Heart left ventricle (tissue), 13 donors: ENCODE results near the gene TRABD2A.

Experiments
- POLR2A ChIP-seq, 2 donors: fragments of 450-650 bp; IDR thresholded peaks; one replicate each; pipeline ENCODE4 v1.6.1; 2017; ENCODE audit warnings: antibody characterized with exemption in 2 of 2, mild to moderate bottlenecking in 2 of 2, moderate library complexity in 2 of 2
- TF ChIP-seq, protein P1 (sequence below), 12 donors: fragments of 200-600 bp; sonication (generic) in 4 of 12; IDR thresholded peaks; one replicate each; pipeline versions ENCODE4 v1.5.0 to v1.8.0; 2018 to 2022; ENCODE audit warnings: antibody characterized with exemption in 12 of 12, mild to moderate bottlenecking in 5 of 12
- donor health status: ischemic (EF 13 %, LVEDD 7.1; RV severe dilation, severe dysfunction).
- donor health status: DM: no; HTN: yes; CAD: no.
- donor health status: DM: no; HTN: no; CAD: no.
- donor health status: ischemic (EF 25% LVEDD 6.9; RV normal size, moderate dysfunction).
- donor health status: ischemic (EF 25% LVEDD 5.7; RV mildly dilated, moderate dysfunction).
- donor health status: ischemic (EF 35%, LVEDD 5.7; RV mildly dilated, moderate dysfunction).
- donor health status: nonischemic (EF 11% LVEDD 7.7; RV severe dilation, severe dysfunction).
- donor health status: DM: yes; HTN: yes; CAD: no.
- donor health status: PGD.
- donor health status: ischemic (EF 29% LVEDD 5.4; RV normal size, mild dysfunction).
- donor health status: nonischemic (EF 23%, LVEDD 6.1; RV moderate dilation, normal function).

- TF ChIP-seq POLR2A (IDR thresholded peaks at IDR 0.05): no peak
- TF ChIP-seq, protein P1, sequence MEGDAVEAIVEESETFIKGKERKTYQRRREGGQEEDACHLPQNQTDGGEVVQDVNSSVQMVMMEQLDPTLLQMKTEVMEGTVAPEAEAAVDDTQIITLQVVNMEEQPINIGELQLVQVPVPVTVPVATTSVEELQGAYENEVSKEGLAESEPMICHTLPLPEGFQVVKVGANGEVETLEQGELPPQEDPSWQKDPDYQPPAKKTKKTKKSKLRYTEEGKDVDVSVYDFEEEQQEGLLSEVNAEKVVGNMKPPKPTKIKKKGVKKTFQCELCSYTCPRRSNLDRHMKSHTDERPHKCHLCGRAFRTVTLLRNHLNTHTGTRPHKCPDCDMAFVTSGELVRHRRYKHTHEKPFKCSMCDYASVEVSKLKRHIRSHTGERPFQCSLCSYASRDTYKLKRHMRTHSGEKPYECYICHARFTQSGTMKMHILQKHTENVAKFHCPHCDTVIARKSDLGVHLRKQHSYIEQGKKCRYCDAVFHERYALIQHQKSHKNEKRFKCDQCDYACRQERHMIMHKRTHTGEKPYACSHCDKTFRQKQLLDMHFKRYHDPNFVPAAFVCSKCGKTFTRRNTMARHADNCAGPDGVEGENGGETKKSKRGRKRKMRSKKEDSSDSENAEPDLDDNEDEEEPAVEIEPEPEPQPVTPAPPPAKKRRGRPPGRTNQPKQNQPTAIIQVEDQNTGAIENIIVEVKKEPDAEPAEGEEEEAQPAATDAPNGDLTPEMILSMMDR (IDR thresholded peaks at IDR 0.05): no peak
Observed at GRCh38 chr2:84808279-84808678, 72.6 kb downstream of the TRABD2A start.
